ENCODE data around the gene ZNF70.
A peak's percentile ranks its signal among the peaks of the same experiment; 100 is the strongest.
"Not testable (repeated sequence)": the region's sequence is repeated elsewhere in the genome, so short reads cannot be mapped to it uniquely, and the experiment has no call there.

The ZNF70 gene

GRCh38 chr22:23754980-23755636 lies 4.2 kb upstream of the ZNF70 start:
- DNase-seq = no peak

DNA sequence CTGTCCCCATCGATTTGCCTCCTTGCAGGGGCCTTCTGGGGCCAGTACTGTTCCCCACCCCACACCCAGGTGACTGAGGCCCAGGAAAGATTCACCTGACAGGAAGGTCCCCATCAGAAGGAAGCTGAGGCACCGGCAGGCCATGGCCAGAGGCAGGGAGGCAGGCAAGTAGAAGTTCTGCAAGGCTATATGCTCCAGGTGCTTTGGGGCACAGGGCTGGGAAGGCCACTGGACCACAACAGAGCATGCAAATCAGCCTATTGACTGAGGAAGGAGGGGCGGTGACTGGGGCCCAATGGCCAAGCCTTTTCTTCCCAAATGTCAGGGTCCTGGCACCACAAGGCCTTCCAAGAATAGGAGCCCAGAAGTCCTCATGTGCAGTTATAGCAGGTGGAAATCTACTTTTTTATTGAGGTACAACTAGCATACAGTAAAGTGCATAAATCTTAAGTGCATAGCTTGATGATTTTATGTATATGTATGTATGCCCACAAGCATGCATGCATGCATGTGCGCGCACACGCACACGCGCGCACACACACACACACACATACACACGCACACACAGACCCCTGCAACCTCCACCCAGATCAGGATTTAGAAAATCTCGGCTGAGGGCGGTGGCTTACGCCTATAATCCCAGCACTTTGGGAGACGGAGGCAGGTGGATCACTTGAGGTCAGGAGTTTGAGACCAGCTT lies 3.5 kb upstream of the ZNF70 start, which contains the start of gene VPREB3:
TSS of gene VPREB3 (minus strand) at position 206 of the 700 bp plus-strand sequence. CDS start at position 144, 62 bp downstream.
- DNase-seq = no peak

- DNase-seq = no peak
These were observed 2.5 kb upstream of the ZNF70 start for GRCh38 chr22:23753385-23753784.

- DNase-seq = no peak
These were observed 1.8 kb upstream of the ZNF70 start for GRCh38 chr22:23752750-23753149.

DNA sequence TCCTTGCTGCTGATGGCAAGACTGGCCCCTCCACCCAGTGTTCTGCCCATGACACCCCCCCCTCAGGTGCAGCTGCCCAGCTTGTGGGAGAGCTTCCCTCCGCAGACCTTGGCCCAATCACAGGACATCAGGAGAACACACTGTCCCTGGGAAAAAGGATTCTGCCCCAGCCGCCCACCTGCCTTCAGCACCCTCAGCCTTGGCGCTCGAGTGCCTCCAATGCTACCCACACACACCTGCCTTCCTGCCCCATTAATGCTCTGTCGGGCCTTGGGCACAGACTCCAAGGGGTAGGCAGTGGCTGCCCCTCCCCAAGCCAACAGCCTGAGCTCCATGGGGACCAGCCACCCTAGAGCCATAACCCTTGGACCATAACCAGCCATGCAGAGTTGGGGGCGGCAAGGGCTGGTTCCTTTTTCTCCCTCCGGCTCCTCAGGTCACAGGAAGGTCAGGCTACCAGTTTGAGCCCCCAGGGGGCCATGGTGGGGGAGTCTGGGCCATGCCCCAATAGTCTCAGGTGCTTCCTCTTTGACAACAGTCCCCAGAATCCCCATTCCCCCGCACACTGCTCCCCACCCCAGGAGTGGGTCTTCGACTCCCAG lies 1.3 kb upstream of the ZNF70 start:
- no peak for DNase-seq

GRCh38 chr22:23751441-23751996 lies 607 bp upstream of the ZNF70 start:
- DNase-seq = no peak

- no peak for DNase-seq
These were observed 572 bp downstream of the ZNF70 start for GRCh38 chr22:23750367-23750713.

DNA sequence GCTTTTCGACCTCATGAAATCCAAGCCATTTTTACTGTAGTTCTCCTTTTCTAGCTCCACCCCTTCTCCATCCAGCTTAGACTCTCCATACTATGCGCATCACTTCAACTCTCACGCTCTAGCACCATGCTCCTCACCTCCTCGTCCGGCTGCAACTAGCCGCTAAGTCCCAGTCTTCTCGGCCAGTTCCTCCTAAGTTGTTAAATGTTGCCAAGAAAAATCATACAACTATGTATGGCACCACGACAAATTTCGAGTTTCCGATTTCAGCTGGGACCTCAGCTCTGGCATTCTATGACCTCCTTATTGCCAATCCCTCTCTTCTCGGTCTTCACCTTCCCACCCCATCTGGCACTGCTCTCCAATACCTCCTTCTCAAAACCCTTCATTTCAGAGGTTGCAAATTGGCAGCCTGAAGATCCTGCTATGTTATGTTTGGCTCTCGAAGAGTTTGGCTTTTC lies 1.0 kb downstream of the ZNF70 start:
- DNase-seq = no peak

DNA sequence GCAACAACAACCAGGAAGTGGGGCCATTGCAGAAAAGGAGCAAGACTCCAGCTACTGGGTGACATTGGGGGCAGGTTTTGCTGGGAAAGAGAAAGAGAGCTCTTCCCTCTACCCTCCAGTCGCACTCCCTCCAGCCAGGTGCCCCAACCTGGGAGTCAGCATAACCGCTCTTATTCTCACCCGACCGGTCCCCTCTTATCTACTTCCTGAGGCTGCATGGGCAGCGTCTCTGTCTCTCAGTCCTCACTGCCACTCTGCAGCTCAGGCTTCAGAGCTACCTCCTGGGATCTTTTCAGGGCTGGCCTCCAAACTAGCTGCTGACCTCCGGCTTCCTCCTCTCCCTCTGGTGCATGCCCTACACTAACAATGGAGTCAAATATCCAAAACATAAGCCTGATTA lies 5.1 kb downstream of the ZNF70 start:
- DNase-seq = no peak

DNA sequence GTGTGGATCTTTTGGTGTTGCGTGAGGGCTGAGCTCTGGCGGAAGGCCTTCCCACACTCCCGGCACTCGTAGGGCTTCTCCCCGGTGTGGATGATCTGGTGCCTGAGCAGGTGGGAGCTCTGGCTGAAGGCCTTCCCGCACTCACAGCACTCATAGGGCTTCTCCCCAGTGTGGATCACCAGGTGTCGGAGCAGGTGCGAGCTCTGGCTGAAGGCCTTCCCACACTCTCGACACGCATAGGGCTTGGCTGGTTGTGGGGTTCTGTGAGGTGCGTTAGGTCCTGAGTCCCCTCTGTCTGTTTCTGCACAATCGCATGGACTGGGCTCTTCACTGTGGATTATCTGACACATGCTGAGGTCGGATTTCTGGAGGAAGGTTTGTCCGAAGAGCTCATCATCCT lies 6.4 kb downstream of the ZNF70 start:
- DNase-seq = no peak

- DNase-seq = no peak
These were observed 6.9 kb downstream of the ZNF70 start for GRCh38 chr22:23744001-23744400.

DNA sequence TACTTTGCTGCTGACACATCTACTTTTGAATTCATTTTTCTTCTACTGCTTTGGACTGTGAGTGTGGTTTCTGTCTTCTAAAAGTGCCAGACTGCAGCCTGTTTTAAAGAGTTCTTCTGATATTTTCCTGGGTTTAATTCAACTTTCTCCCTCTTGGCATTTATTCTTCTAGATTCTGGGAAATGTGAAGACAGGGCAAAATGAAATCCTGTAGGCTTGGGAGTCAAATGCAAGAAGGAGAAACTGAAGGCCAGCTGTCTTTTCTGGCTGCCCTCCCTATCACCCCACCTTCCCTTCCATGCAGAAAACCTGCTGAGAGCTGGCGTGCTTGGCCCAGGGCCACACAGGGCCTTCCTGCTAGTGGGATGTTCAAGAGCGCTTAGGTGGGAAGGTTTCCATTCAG lies 7.6 kb downstream of the ZNF70 start:
- no peak for DNase-seq

- no peak for DNase-seq
These were observed 8.2 kb downstream of the ZNF70 start for GRCh38 chr22:23742505-23743264.

DNA sequence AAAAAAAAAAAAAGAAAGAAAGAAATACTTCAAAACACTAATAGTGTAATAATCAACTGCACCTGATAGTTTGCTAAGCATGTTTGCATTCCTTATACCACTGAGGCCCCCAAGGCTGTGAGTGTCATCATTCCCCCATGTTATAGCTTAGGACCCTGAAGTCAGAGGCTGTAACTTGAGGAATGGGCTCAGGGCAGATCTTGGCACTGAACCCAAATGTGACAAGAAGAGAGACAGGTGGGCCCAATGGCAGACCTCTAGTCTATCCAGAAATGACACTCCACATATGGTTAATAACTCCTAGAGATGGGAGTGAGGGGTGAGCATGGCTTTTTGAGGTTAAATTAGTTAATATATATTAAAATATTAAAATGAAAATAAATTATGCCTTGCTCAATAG lies 13.2 kb downstream of the ZNF70 start:
- DNase-seq = no peak

- DNase-seq = not testable (repeated sequence)
These were observed 22.8 kb downstream of the ZNF70 start for GRCh38 chr22:23728108-23728507.

DNA sequence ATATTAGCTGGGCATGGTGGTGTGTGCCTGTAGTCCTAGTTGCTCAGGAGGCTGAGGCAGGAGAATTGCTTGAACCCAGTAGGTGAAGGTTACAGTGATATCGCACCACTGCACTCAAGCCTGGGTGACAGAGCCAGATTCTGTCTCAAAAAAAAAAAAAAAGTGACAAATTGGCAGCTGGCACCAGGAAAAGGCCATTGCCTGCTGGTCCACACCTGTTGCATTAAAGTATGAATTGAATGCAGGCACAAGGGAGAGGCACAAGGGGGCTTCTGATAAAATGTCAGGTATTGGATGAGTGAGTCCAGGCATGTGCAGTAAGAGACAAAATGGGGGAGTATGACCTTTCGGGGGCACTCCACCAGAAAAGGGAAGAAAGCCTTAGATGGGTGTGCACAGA lies 28.2 kb downstream of the ZNF70 start:
- DNase-seq = no peak

GRCh38 chr22:23722160-23722559 lies 28.8 kb downstream of the ZNF70 start:
- no peak for DNase-seq

DNA sequence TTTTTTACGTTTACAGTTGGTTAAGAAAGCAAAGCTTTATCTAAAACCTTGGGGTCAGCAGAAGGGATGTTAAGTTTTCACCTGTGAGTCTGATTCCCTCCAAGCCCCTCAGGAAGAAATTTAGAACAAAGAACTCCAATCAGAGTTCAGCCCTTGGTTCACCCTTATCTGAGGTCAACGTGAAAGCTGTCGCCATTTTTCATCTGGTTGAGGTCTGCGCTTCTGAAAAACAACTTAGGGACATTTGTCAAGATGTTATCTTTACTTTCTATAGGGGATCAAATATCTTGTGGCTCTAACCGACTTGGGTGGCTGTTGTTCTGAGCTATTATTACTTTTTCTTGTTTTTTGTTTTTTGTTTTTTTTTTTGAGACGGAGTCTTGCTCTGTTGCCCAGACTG lies 30.1 kb downstream of the ZNF70 start:
- no peak for DNase-seq

DNA sequence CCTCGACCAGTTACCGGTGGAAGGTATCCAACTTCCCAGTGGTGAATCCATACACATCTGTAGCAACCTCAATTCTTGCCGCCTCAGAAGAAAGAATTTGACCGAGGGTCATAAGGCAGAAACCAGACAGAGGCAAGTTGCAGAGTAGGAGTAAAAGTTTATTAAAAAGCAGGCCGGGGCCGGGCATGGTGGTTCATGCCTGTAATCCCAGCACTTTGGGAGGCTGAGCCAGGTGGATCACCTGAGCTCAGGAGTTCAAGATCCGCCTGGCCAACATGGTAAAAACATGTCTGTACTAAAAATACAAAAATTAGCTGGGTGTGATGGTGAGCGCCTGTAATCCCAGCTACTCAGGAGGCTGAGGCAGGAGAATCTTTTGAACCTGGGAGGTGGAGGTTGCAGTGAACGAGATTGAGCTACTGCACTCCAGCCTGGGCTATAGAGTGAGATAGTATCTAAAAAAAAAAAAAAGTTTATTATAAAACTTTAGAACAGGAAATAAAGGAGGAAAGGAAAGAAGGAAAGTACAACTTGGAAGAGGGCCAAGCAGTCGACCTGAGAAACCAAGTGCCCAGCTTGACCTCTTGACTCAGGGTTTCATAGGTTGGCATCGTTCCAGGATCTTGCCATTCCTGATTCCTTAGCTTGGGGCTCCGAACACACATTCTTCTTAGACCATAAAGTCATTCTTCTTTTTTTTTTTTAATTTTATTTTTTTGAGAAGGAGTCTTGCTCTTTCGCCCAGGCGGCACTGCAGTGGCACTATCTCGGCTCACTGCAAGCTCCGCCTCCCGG lies 32.3 kb downstream of the ZNF70 start:
- DNase-seq = no peak

GRCh38 chr22:23716811-23717801 lies 33.8 kb downstream of the ZNF70 start:
- DNase-seq = peak; percentile 60

DNA sequence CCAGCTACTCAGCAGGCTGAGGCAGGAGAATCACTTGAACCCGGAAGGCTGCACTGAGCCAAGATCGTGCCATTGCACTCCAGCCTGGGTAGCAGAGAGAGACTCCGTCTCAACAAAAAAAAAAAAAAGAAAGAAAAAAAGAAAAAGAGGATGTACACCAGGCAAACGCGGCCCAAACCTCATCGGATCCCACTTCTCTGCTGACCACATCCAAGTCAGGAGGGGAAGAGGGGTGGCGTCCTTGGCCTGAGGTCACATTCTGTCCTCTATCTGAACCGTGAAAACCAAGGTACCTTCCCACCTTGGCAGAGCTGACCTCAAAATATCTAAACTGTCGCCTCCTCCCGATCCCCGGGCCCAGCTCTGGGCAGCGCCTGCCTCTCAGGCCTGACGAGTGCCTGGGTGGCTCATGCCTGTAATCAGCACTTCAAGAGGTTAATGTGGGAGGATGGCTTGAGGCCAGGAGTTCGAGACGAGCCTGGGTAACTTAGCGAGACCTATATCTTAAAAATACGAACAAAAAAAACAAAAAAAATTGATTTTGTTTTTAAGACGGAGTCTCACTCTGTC lies 35.0 kb downstream of the ZNF70 start:
- no peak for DNase-seq
